Parathyroid adenoma (tissue), 2 donors: Measurements from ENCODE around the gene WNK3.
A peak's percentile ranks its signal among the peaks of the same experiment; 100 is the strongest.
"Not testable (repeated sequence)": the region's sequence is repeated elsewhere in the genome, so short reads cannot be mapped to it uniquely, and the experiment has no call there.

Source experiments
- H2AFZ ChIP-seq: fragments of 300-600 bp; sonication (generic); one replicate; pipeline ENCODE4 v1.7.0; 2017; ENCODE audit warnings: antibody characterized with exemption, mild to moderate bottlenecking
- H3K27ac ChIP-seq: fragments of 300-600 bp; sonication (generic); one replicate; pipeline ENCODE4 v1.7.0; 2017
- H3K27me3 ChIP-seq: fragments of 300-600 bp; sonication (generic); one replicate; pipeline ENCODE4 v1.7.0; 2017; ENCODE audit warnings: low read length; ENCODE audit not compliant: control insufficient read depth, insufficient read depth
- H3K36me3 ChIP-seq: fragments of 300-600 bp; sonication (generic); one replicate; pipeline ENCODE4 v1.7.0; 2017; ENCODE audit warnings: low read length; ENCODE audit not compliant: control insufficient read depth, insufficient read depth
- H3K4me1 ChIP-seq: fragments of 300-600 bp; sonication (generic); one replicate; pipeline ENCODE4 v1.7.0; 2017; ENCODE audit warnings: control low read depth
- H3K4me2 ChIP-seq: fragments of 300-600 bp; sonication (generic); one replicate; pipeline ENCODE4 v1.7.0; 2017; ENCODE audit warnings: low read length
- H3K4me3 ChIP-seq: fragments of 300-600 bp; sonication (generic); one replicate; pipeline ENCODE4 v1.7.0; 2017; ENCODE audit warnings: low read depth, low read length
- H3K79me2 ChIP-seq: fragments of 300-600 bp; sonication (generic); one replicate; pipeline ENCODE4 v1.7.0; 2017; ENCODE audit warnings: control low read depth
- H3K9ac ChIP-seq: fragments of 300-600 bp; sonication (generic); one replicate; pipeline ENCODE4 v1.7.0; 2017; ENCODE audit warnings: mild to moderate bottlenecking
- H3K9me3 ChIP-seq: fragments of 300-600 bp; sonication (generic); one replicate; pipeline ENCODE4 v1.7.0; 2017; ENCODE audit warnings: low read length; ENCODE audit not compliant: control insufficient read depth
- CTCF ChIP-seq: fragments of 300-600 bp; sonication (generic); IDR thresholded peaks from one replicate; pipeline ENCODE4 v1.7.0; 2017; ENCODE audit warnings: antibody characterized with exemption, mild to moderate bottlenecking
- donor health status: primary hyperparathyroidism.

Gene WNK3

GRCh38 chrX:54359408-54359807, 1.6 kb upstream of the WNK3 start:
- H3K79me2 ChIP-seq: no peaks in the 10 kb centered on the region
- no peak overlapping the region for H3K27ac ChIP-seq
- H3K9ac ChIP-seq: no peak overlapping the region
- no peak overlapping the region for H3K4me2 ChIP-seq
- no peak overlapping the region for H2AFZ ChIP-seq
- H3K4me1 ChIP-seq: no peaks in the 10 kb centered on the region
- no peaks in the 10 kb centered on the region for H3K27me3 ChIP-seq
- no peak overlapping the region for H3K4me3 ChIP-seq
- H3K36me3 ChIP-seq: no peaks in the 10 kb centered on the region
- TF ChIP-seq CTCF: no peak
- H3K9me3 ChIP-seq: no peaks in the 10 kb centered on the region

- Histone ChIP-seq H3K27ac (peak overlapping the region; percentile 44), H3K79me2 (no peaks in the 10 kb centered on the region), H3K36me3 (no peaks in the 10 kb centered on the region), H3K4me3 (peak overlapping the region; percentile 57), H3K4me1 (no peaks in the 10 kb centered on the region), H3K27me3 (no peaks in the 10 kb centered on the region), H3K4me2 (peak overlapping the region; percentile 78), H2AFZ (peak overlapping the region; percentile 69), H3K9me3 (no peaks in the 10 kb centered on the region), H3K9ac (no peak overlapping the region)
- no peak for TF ChIP-seq CTCF
Observed at GRCh38 chrX:54358424-54359211, 772 bp upstream of the WNK3 start.

GRCh38 chrX:54352677-54353076, 5.2 kb downstream of the WNK3 start:
- Histone ChIP-seq H3K27me3 (no peaks in the 10 kb centered on the region), H3K4me1 (no peaks in the 10 kb centered on the region)
- TF ChIP-seq CTCF: no peak

GRCh38 chrX:54337383-54337782, 20.5 kb downstream of the WNK3 start:
- H3K4me2 ChIP-seq, H3K4me3 ChIP-seq, H3K9ac ChIP-seq, H2AFZ ChIP-seq, H3K36me3 ChIP-seq, H3K4me1 ChIP-seq, H3K27ac ChIP-seq, H3K27me3 ChIP-seq, H3K79me2 ChIP-seq, H3K9me3 ChIP-seq: not testable (repeated sequence)

More at GRCh38 chrX:54352677-54353076, 5.2 kb downstream of the WNK3 start:
- Histone ChIP-seq H3K9me3 (no peaks in the 10 kb centered on the region), H3K27ac (no peak overlapping the region), H3K4me3 (no peak overlapping the region), H3K4me2 (no peak overlapping the region), H2AFZ (no peak overlapping the region), H3K36me3 (no peaks in the 10 kb centered on the region), H3K79me2 (no peaks in the 10 kb centered on the region), H3K9ac (no peak overlapping the region)

- Histone ChIP-seq H3K4me2 (no peak overlapping the region), H3K9ac (no peak overlapping the region), H3K9me3 (no peaks in the 10 kb centered on the region), H3K4me1 (no peaks in the 10 kb centered on the region), H3K4me3 (no peak overlapping the region), H3K79me2 (no peaks in the 10 kb centered on the region), H2AFZ (no peak overlapping the region), H3K36me3 (no peaks in the 10 kb centered on the region), H3K27me3 (no peaks in the 10 kb centered on the region), H3K27ac (no peak overlapping the region)
- TF ChIP-seq CTCF: no peak
Observed at GRCh38 chrX:54325077-54325476, 32.8 kb downstream of the WNK3 start.
